K562 (cell line): ENCODE measurements around the gene ZNF17. TPM values are rescaled to one million over a fixed set of nuclear protein-coding genes. Genes with fewer than 3 reads are reported as not detected.
A peak's percentile ranks its signal among the peaks of the same experiment; 100 is the strongest.

Experiments
- ATF4 ChIP-seq: fragments of 450-650 bp; formaldehyde crosslinking; IDR thresholded peaks from 2 replicates; pipeline ENCODE4 v1.4.0; 2022; ENCODE audit warnings: mild to moderate bottlenecking, moderate library complexity
- CREM ChIP-seq: IDR thresholded peaks from 2 replicates; pipeline ENCODE4 v1.6.1; 2014; ENCODE audit warnings: antibody characterized with exemption, low read depth
- DLX4 ChIP-seq: fragments of 250-450 bp; sonication (Bioruptor Pico); IDR thresholded peaks from 2 replicates; pipeline ENCODE4 v1.6.1; 2021; ENCODE audit warnings: mild to moderate bottlenecking
- RBM39 ChIP-seq: fragments of 200-400 bp; formaldehyde crosslinking; optimal IDR thresholded peaks from 2 replicates; pipeline ENCODE3; 2018; ENCODE audit warnings: low read depth, low read length
- SMARCC2 ChIP-seq: fragments of 450-650 bp; IDR thresholded peaks from 2 replicates; pipeline ENCODE4 v1.6.1; 2017; ENCODE audit warnings: antibody characterized with exemption, moderate library complexity, mild to moderate bottlenecking, low read depth
- TGIF2 ChIP-seq: sonication (generic); formaldehyde crosslinking; IDR thresholded peaks from 2 replicates; pipeline ENCODE4 v1.8.1; 2022; ENCODE audit warnings: mild to moderate bottlenecking, missing genetic modification reagents, moderate library complexity
- TSHZ1 ChIP-seq: fragments of 250-450 bp; sonication (Bioruptor Pico); IDR thresholded peaks from 2 replicates; pipeline ENCODE4 v1.4.0; 2020; ENCODE audit warnings: mild to moderate bottlenecking, moderate library complexity
- ZNF174 ChIP-seq: fragments of 250-450 bp; sonication (Bioruptor Pico); IDR thresholded peaks from 2 replicates; pipeline ENCODE4 v1.4.0; 2020; ENCODE audit warnings: mild to moderate bottlenecking
- ZNF398 ChIP-seq: fragments of 250-450 bp; sonication (Bioruptor Pico); IDR thresholded peaks from 2 replicates; pipeline ENCODE4 v1.8.0; 2021; ENCODE audit warnings: moderate library complexity, mild to moderate bottlenecking, inconsistent platforms
- polyA plus RNA-seq, 8 experiments: library from polyadenylated mRNA; depleted of rRNA in 4 of 8; stranded (reverse) in 5 of 8; unstranded in 3 of 8; fragments of >200 nt; fragmentation: Nextera tagmentation in 2 of 8; fragmentation: Illumina TruSeq in 1 of 8; extraction: Ambion mirVana in 2 of 8; extraction: Trizol in 1 of 8; gene quantifications; 2 replicates each; pipeline versions ENCODE4 v1.2.1 to v1.2.3, GENCODE V29; 2011 to 2014; ENCODE audit warnings: inconsistent platforms in 1 of 8, missing spikeins in 1 of 8
- total RNA-seq, 7 experiments: library from RNA; depleted of rRNA in 6 of 7; stranded (reverse); fragments of >200 nt in 6 of 7; fragmentation: Illumina TruSeq in 2 of 7; extraction: Trizol in 2 of 7; gene quantifications; 2 replicates each; pipeline versions ENCODE4 v1.2.1 to v1.2.3, GENCODE V29; 2011 to 2021; ENCODE audit warnings: low replicate concordance in 1 of 7
- TF ChIP-seq, protein P1 (sequence below): fragments of 250-450 bp; sonication (Bioruptor Pico); IDR thresholded peaks from 2 replicates; pipeline ENCODE4 v1.5.0; 2021; ENCODE audit warnings: mild to moderate bottlenecking, borderline replicate concordance
- TF ChIP-seq, protein P2 (sequence below): fragments of 250-450 bp; sonication (Bioruptor Pico); IDR thresholded peaks from 2 replicates; pipeline ENCODE4 v1.8.0; 2022; ENCODE audit warnings: inconsistent platforms

Gene ZNF17
- total and polyA plus RNA-seq, 9 of the 15 experiments (the other 6 are each of a cell fraction or from before 2014, with no cell fraction given) = 5.3 to 8.6 (median 6.5) TPM

DNA sequence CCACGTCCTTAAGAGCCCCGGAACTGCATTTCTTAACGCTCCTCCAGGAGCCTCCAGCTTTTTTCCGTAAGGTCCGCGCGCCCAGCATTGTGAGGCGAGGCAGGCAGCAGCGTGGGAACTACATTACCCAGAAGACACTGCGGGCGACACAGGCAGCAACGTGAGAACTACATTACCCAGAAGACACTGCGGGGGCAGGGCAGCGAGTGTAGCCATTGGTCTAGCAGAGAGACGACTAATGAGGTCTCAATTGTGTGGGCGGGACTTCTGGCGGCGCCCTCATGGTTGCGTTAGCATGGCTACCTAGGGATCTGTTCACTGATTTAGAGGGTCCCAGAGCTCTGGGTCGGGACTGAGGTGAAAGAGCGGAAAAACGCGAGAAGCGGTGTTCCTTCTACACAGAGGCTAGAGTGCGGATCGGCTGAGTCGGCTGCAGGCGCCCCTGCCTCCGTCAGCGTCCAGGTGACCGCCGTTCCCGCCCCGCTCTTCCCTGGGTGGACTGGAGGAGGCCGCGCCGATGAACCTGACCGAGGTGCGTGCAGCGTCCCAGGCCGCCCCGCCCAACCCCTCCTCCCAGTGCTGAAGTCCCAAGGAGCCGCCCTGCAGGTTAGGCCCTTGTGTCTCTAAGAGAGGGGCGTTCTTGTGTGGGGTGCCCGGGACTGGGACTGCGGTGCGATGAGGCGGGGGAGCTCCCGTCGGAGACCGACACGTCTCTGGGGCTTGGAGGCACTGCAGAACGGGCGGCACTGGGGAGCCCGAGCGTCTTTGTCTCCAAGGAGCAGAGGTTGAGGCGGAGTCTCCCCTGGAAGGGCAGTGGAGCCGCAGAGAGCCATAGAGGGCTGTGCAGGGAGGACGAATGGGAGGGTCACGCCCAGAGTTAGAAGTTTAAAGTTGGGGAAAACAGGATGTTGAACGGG is 24.4 kb downstream of the ZNF17 start, which contains the start of gene ZNF749 (continued):
- TF ChIP-seq ZNF398 (no peak), ATF4 (no peak), ZNF174 (CRISPR knock-in tag) (no peak), DLX4 (no peak), CREM (peak; percentile 95), RBM39 (no peak), TSHZ1 (no peak), SMARCC2 (no peak), TGIF2 (CRISPR knock-in tag) (no peak)
- TF ChIP-seq, protein P1, sequence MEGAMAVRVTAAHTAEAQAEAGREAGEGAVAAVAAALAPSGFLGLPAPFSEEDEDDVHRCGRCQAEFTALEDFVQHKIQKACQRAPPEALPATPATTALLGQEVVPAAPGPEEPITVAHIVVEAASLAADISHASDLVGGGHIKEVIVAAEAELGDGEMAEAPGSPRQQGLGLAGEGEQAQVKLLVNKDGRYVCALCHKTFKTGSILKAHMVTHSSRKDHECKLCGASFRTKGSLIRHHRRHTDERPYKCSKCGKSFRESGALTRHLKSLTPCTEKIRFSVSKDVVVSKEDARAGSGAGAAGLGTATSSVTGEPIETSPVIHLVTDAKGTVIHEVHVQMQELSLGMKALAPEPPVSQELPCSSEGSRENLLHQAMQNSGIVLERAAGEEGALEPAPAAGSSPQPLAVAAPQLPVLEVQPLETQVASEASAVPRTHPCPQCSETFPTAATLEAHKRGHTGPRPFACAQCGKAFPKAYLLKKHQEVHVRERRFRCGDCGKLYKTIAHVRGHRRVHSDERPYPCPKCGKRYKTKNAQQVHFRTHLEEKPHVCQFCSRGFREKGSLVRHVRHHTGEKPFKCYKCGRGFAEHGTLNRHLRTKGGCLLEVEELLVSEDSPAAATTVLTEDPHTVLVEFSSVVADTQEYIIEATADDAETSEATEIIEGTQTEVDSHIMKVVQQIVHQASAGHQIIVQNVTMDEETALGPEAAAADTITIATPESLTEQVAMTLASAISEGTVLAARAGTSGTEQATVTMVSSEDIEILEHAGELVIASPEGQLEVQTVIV = no peak
- TF ChIP-seq, protein P2, sequence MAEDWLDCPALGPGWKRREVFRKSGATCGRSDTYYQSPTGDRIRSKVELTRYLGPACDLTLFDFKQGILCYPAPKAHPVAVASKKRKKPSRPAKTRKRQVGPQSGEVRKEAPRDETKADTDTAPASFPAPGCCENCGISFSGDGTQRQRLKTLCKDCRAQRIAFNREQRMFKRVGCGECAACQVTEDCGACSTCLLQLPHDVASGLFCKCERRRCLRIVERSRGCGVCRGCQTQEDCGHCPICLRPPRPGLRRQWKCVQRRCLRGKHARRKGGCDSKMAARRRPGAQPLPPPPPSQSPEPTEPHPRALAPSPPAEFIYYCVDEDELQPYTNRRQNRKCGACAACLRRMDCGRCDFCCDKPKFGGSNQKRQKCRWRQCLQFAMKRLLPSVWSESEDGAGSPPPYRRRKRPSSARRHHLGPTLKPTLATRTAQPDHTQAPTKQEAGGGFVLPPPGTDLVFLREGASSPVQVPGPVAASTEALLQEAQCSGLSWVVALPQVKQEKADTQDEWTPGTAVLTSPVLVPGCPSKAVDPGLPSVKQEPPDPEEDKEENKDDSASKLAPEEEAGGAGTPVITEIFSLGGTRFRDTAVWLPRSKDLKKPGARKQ = no peak
